HG03103 (cell line): Measurements from ENCODE around the gene USP5.

Source experiments
- ATAC-seq: cut with Tn5 transposase; IDR thresholded peaks from one replicate; pipeline ENCODE4 v1.9.1; 2021; ENCODE audit warnings: low read depth; ENCODE audit not compliant: unreplicated experiment

The USP5 gene

GRCh38 chr12:6851921-6852650 is at the start of gene USP5:
Gene USP5 (plus strand): TSS chr12:6852150. CDS start chr12:6852180, 30 bp downstream.
- peak; percentile 68 for ATAC-seq

- ATAC-seq = no peak
Measured at GRCh38 chr12:6807170-6807569, 44.8 kb upstream of the USP5 start.

- no peak for ATAC-seq
Measured at GRCh38 chr12:6809056-6809455, 42.9 kb upstream of the USP5 start.

GRCh38 chr12:6810758-6811157 is 41.2 kb upstream of the USP5 start:
- ATAC-seq = no peak

- no peak for ATAC-seq
Measured at GRCh38 chr12:6813363-6813762, 38.6 kb upstream of the USP5 start.

- no peak for ATAC-seq
Measured at GRCh38 chr12:6816598-6816997, 35.4 kb upstream of the USP5 start.

- no peak for ATAC-seq
Measured at GRCh38 chr12:6817098-6817497, 34.9 kb upstream of the USP5 start.

GRCh38 chr12:6817662-6818157 is 34.2 kb upstream of the USP5 start:
- no peak for ATAC-seq

- ATAC-seq = no peak
Measured at GRCh38 chr12:6818222-6818621, 33.7 kb upstream of the USP5 start.

GRCh38 chr12:6818645-6819044 is 33.3 kb upstream of the USP5 start:
- ATAC-seq = no peak

- no peak for ATAC-seq
Measured at GRCh38 chr12:6819106-6820030, 32.6 kb upstream of the USP5 start.

GRCh38 chr12:6820166-6820565 is 31.8 kb upstream of the USP5 start:
- ATAC-seq = no peak

GRCh38 chr12:6821591-6822425 is 30.1 kb upstream of the USP5 start, which contains the start of gene GPR162:
Gene GPR162 (plus strand): TSS chr12:6821821. CDS start chr12:6823899, 2,078 bp downstream.
- no peak for ATAC-seq

- ATAC-seq = no peak
Measured at GRCh38 chr12:6822426-6823135, 29.4 kb upstream of the USP5 start.

- no peak for ATAC-seq
Measured at GRCh38 chr12:6823182-6824084, 28.5 kb upstream of the USP5 start.

- ATAC-seq = no peak
Measured at GRCh38 chr12:6824085-6824775, 27.7 kb upstream of the USP5 start.

GRCh38 chr12:6824901-6825381 is 27.0 kb upstream of the USP5 start:
- ATAC-seq = no peak
